GM10266 (cell line): ENCODE data around the gene CARD9.

Experiments
- DNase-seq: peaks from one replicate; pipeline ENCODE4 v3.0.0; 2012; ENCODE audit errors: extremely low spot score
- TF ChIP-seq, protein P1 (sequence below): IDR thresholded peaks from 2 replicates; pipeline ENCODE4 v1.5.1; 2012; ENCODE audit warnings: mild to moderate bottlenecking, low read depth; ENCODE audit not compliant: control insufficient read depth, insufficient read depth; ENCODE audit errors: missing control alignments

CARD9 gene

DNA sequence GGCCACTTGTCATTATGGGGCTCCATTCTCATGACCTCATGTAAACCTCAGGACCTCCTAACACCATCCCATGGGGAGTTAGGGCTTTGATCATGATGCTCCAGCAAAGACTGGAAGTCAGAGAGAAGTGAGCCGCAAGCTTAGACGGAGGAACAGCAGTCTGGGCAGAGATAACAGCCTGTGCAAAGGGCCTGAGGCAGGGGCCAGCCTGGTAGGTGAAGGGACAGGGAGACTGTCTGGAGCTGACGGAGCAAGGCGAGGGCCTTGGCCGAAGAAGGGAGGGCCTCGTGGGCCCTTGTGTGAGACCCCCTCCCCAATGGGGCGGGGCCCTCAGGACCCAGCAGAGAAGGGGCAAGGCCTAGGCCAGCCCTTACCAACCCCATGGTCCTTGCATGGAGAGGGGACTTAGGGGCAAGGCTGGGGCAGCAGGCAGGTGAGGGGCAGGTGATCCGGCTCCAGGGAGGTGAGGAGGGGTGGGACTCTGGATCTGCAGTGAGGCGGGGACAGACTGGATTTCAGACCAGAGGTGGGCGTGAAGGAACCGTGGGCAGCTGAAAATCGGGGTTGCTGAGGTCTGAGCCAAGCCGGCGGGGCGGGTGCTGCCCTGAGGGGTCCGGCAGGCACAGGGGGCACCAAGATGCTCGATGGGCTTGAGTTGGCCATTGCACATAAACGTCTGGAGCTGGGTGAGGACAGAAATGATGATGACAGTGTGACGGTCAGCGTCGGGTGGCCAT is 28.8 kb downstream of the CARD9 start:
- TF ChIP-seq, protein P1, sequence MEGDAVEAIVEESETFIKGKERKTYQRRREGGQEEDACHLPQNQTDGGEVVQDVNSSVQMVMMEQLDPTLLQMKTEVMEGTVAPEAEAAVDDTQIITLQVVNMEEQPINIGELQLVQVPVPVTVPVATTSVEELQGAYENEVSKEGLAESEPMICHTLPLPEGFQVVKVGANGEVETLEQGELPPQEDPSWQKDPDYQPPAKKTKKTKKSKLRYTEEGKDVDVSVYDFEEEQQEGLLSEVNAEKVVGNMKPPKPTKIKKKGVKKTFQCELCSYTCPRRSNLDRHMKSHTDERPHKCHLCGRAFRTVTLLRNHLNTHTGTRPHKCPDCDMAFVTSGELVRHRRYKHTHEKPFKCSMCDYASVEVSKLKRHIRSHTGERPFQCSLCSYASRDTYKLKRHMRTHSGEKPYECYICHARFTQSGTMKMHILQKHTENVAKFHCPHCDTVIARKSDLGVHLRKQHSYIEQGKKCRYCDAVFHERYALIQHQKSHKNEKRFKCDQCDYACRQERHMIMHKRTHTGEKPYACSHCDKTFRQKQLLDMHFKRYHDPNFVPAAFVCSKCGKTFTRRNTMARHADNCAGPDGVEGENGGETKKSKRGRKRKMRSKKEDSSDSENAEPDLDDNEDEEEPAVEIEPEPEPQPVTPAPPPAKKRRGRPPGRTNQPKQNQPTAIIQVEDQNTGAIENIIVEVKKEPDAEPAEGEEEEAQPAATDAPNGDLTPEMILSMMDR, result no peak
- DNase-seq, result no peak

- DNase-seq, result no peak
- TF ChIP-seq, protein P1, result no peak
Observed at GRCh38 chr9:136343884-136344269, 29.6 kb downstream of the CARD9 start.

DNA sequence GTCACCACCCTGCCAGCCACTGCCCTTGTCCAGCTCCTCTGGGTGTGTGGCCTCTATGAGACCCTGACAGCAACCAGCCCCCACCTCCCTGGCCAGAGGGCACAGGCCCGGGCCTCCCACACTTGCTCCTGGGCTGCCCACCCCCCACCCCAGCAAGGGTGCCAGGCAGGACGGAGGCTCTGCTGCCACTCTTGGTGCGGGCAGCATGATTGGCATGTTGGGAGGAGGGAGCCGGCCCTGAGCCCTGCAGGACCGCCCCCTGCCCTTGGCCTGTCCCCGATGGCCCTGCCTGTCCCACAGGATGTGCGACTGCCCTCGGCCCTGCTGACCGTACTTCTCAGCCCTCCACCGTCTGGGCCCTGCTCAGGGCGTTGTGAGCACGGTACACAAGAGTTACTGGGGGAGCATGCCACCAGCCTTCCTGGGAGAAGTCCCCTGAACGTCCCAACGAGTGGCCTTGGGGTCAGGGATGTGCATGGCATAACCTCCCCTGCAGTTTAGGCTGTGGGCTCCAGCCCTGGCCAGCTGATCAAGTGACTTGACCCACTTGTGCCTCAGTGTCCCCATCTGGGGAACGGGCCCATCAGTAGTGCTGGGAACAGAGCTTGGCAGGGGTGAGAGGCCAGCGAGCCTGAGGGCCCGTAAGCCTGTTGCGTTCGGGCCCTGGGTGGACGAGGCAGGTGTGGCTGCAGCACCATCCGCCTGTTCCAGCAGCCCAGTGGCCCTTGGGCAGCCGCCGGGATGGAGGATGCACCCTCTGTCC is 30.2 kb downstream of the CARD9 start:
- TF ChIP-seq, protein P1, result no peak
- no peak for DNase-seq

GRCh38 chr9:136342181-136343120 is 31.0 kb downstream of the CARD9 start:
- TF ChIP-seq, protein P1, result no peak

DNA sequence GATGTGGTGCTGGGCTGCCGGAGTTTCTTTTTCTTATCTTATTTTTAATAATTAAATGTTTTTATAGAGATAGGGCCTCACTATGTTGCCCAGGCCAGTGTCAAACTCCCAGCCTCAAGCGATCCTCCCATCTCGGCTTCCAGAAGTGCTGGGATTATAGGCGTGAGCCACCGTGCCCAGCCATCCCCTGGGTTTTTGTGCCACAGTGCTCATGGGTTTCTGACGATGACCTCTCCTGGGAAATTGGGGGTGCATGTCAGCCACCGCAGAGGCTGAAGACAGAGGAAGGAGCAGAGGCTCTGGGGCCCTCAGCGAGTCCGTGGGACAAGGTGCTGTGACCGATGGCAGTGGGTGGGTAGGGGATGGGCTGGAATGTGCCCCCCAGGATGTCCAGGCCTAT is 31.7 kb downstream of the CARD9 start:
- TF ChIP-seq, protein P1, result no peak
- no peak for DNase-seq

More at GRCh38 chr9:136342181-136343120, 31.0 kb downstream of the CARD9 start:
- peak; percentile 86 for DNase-seq

- DNase-seq, result no peak
Observed at GRCh38 chr9:136341042-136341655, 32.3 kb downstream of the CARD9 start.

More at GRCh38 chr9:136341042-136341655, 32.3 kb downstream of the CARD9 start:
- TF ChIP-seq, protein P1, result no peak
